Astrocyte (in vitro differentiated cells and primary cell): ENCODE measurements around the gene SRGAP1.

Experiments
- CTCF ChIP-seq: IDR thresholded peaks from 2 replicates; pipeline ENCODE4 v1.5.1; 2011; ENCODE audit warnings: low read depth, mild to moderate bottlenecking, inconsistent platforms, low read length, moderate library complexity; ENCODE audit not compliant: insufficient read depth
- EZH2 ChIP-seq: IDR thresholded peaks from 2 replicates; pipeline ENCODE4 v1.6.1; 2012; ENCODE audit warnings: mild to moderate bottlenecking, low read length, inconsistent platforms; ENCODE audit not compliant: insufficient read depth

GRCh38 chr12:63957496-63957895 is 113.0 kb downstream of the SRGAP1 start:
- no peak for TF ChIP-seq CTCF
- no peak for TF ChIP-seq EZH2
